ENCODE results near the gene GALP. TPM values are rescaled to one million over a fixed set of nuclear protein-coding genes. Genes with fewer than 3 reads are reported as not detected.

The GALP gene
- total RNA-seq, 5 donors from 2014 or later (not counting 1 experiment from before 2014, with no cell fraction given): not detected

DNA sequence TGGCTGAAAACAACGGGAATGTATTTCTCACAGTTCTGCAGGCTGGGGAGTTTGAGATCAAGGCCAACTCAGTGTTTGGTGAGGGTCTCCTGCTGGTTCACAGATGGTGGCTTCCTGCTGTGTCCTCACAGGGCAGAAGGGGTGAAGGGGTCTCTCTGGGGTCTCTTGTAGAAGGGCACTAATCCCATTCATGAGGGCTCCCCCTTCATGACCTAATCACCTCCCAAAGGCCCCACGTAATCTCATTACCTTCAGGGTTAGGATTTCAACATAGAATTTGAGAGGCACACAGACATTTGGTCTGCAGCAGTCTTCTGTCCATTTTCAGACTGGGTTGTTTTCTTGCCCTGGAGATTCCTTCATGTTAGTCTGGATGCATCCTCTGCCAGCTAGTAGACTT lies 23.2 kb upstream of the GALP start:
- Histone ChIP-seq H3K4me3 (ENCODE audit: control insufficient read depth in 1 of 2, extremely low read depth in 1 of 2, low read length in 1 of 2) (no peak overlapping the region), H3K9me3 (no peaks in the 10 kb centered on the region), H3K27me3 (replicated peaks in 1 of 2; ENCODE audit: control insufficient read depth in 2 of 2, extremely low read depth in 1 of 2, insufficient read depth in 2 of 2, low read length in 1 of 2) (no peaks in the 10 kb centered on the region), H3K36me3 (ENCODE audit: control insufficient read depth in 2 of 2, extremely low read depth in 1 of 2, insufficient read depth in 1 of 2, low read length in 1 of 2) (peaks cover 24 to 35% of the 10 kb centered on the region in 2 donors), H3K27ac (ENCODE audit: low read length) (no peak overlapping the region), H3K4me1 (ENCODE audit: control insufficient read depth in 1 of 2, extremely low read depth in 1 of 2, insufficient read depth in 2 of 2, low read length in 2 of 2) (peaks cover 0 to 8% of the 10 kb centered on the region in 2 experiments)
- ChIA-PET CTCF (interaction anchor here in 1 of 2 donors (0.6 kb wide), 1 partner anchor 82 kb away, joined by 4 read pairs; no protein-coding TSS in a partner anchor), POLR2A (no interaction called here)
- H3K27me3 Mint-ChIP-seq: no peaks in the 10 kb centered on the region
- DNase-seq (no peak), ATAC-seq (replicated peaks in 1 of 4) (no peak)
- H3K9me3 Mint-ChIP-seq: no peaks in the 10 kb centered on the region
- no peak overlapping the region for H3K4me3 Mint-ChIP-seq
- WGBS (ENCODE audit: insufficient coverage): 100% methylated on average over 1 of the region's 2 CpGs
- peaks cover 40% of the 10 kb centered on the region for H3K36me3 Mint-ChIP-seq
- H3K27ac Mint-ChIP-seq: peak overlapping the region in 1 of 2 donors; percentile 48
- H3K4me1 Mint-ChIP-seq: peaks cover 11 to 20% (median 15%) of the 10 kb centered on the region in 3 donors

- Mint-ChIP-seq H3K36me3 (peaks cover 46% of the 10 kb centered on the region), H3K9me3 (no peaks in the 10 kb centered on the region), H3K27ac (peak overlapping the region; percentile 0 to 84), H3K4me3 (no peak overlapping the region), H3K27me3 (no peaks in the 10 kb centered on the region), H3K4me1 (peaks cover 11 to 20% (median 15%) of the 10 kb centered on the region in 3 donors)
- H3K27ac ChIP-seq (ENCODE audit: low read length): no peak overlapping the region
- POLR2A ChIA-PET: interaction anchor here in 1 of 2 donors (0.6 kb wide), 1 partner anchor 43 kb away, joined by 3 read pairs; no protein-coding TSS in a partner anchor
- ATAC-seq (replicated peaks in 1 of 4) (no peak), DNase-seq (no peak)
- CTCF ChIA-PET: interaction anchor here in 1 of 2 donors (0.6 kb wide), 1 partner anchor 11 kb away, joined by 3 read pairs; no protein-coding TSS in a partner anchor
- no peaks in the 10 kb centered on the region for H3K27me3 ChIP-seq (replicated peaks in 1 of 2; ENCODE audit: control insufficient read depth in 2 of 2, extremely low read depth in 1 of 2, insufficient read depth in 2 of 2, low read length in 1 of 2)
- H3K9me3 ChIP-seq: no peaks in the 10 kb centered on the region
- no peak overlapping the region for H3K4me3 ChIP-seq (ENCODE audit: control insufficient read depth in 1 of 2, extremely low read depth in 1 of 2, low read length in 1 of 2)
- peaks cover 0 to 8% of the 10 kb centered on the region in 2 experiments for H3K4me1 ChIP-seq (ENCODE audit: control insufficient read depth in 1 of 2, extremely low read depth in 1 of 2, insufficient read depth in 2 of 2, low read length in 2 of 2)
- 42% methylated on average over 6 of the region's 6 CpGs for WGBS (ENCODE audit: insufficient coverage)
- peaks cover 22 to 35% of the 10 kb centered on the region in 2 donors for H3K36me3 ChIP-seq (ENCODE audit: control insufficient read depth in 2 of 2, extremely low read depth in 1 of 2, insufficient read depth in 1 of 2, low read length in 1 of 2)
Measured at GRCh38 chr19:56153507-56153906, 22.3 kb upstream of the GALP start.

DNA sequence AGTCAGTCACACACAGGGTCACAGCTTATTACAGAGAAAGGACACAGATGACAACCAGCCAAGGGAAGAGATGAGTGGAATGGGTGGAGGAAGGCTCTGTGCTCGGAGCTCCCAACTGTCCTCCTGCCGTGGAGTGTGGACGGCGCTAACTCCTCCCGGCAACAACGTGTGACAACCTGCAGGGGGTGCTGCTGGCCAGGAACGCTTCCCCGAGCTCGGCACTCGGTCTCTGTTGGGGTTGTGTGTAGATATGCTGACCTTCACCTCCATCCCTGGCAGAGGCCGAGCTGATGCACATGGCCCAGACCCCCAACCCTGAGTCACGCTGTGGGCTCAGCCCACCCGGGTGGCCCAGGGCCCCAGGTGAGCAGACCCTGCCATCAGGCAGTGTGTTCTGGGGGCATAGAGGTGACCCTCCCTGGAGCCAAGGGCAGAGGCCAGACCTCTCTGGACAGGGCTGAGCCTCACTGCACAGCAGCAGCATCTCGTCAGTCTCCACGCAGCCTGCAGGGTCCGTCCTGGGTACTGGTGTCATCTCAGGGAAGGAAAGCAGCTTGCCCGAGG lies 20.6 kb upstream of the GALP start:
- H3K9me3 Mint-ChIP-seq: no peaks in the 10 kb centered on the region
- no peaks in the 10 kb centered on the region for H3K27me3 ChIP-seq (replicated peaks in 1 of 2; ENCODE audit: control insufficient read depth in 2 of 2, extremely low read depth in 1 of 2, insufficient read depth in 2 of 2, low read length in 1 of 2)
- H3K27me3 Mint-ChIP-seq: no peaks in the 10 kb centered on the region
- peaks cover 32 to 41% of the 10 kb centered on the region in 2 donors for H3K36me3 ChIP-seq (ENCODE audit: control insufficient read depth in 2 of 2, extremely low read depth in 1 of 2, insufficient read depth in 1 of 2, low read length in 1 of 2)
- peaks cover 0 to 8% of the 10 kb centered on the region in 2 experiments for H3K4me1 ChIP-seq (ENCODE audit: control insufficient read depth in 1 of 2, extremely low read depth in 1 of 2, insufficient read depth in 2 of 2, low read length in 2 of 2)
- peaks cover 42% of the 10 kb centered on the region for H3K36me3 Mint-ChIP-seq
- H3K4me3 Mint-ChIP-seq: no peak overlapping the region
- H3K9me3 ChIP-seq: no peaks in the 10 kb centered on the region
- DNase-seq: no peak
- no peak for ATAC-seq (replicated peaks in 1 of 4)
- H3K27ac ChIP-seq (ENCODE audit: low read length): no peak overlapping the region
- no peak overlapping the region for H3K4me3 ChIP-seq (ENCODE audit: control insufficient read depth in 1 of 2, extremely low read depth in 1 of 2, low read length in 1 of 2)
- ChIA-PET CTCF (interaction anchor here in 1 of 2 donors (0.6 kb wide), 1 partner anchor 176 kb away, joined by 3 read pairs; no protein-coding TSS in a partner anchor), POLR2A (no interaction called here)
- WGBS (ENCODE audit: insufficient coverage): 96% methylated on average over 5 of the region's 17 CpGs
- H3K4me1 Mint-ChIP-seq: peaks cover 11 to 19% (median 12%) of the 10 kb centered on the region in 3 donors
- no peak overlapping the region for H3K27ac Mint-ChIP-seq

- DNase-seq (no peak), ATAC-seq (replicated peaks in 1 of 4) (no peak)
- H3K4me1 ChIP-seq (ENCODE audit: control insufficient read depth in 1 of 2, extremely low read depth in 1 of 2, insufficient read depth in 2 of 2, low read length in 2 of 2): peaks cover 0 to 8% of the 10 kb centered on the region in 2 experiments
- Mint-ChIP-seq H3K36me3 (peaks cover 40% of the 10 kb centered on the region), H3K4me3 (no peak overlapping the region), H3K4me1 (peaks cover 9 to 16% (median 11%) of the 10 kb centered on the region in 3 donors), H3K27me3 (no peaks in the 10 kb centered on the region), H3K27ac (no peak overlapping the region), H3K9me3 (no peaks in the 10 kb centered on the region)
- no peaks in the 10 kb centered on the region for H3K27me3 ChIP-seq (replicated peaks in 1 of 2; ENCODE audit: control insufficient read depth in 2 of 2, extremely low read depth in 1 of 2, insufficient read depth in 2 of 2, low read length in 1 of 2)
- H3K9me3 ChIP-seq: no peaks in the 10 kb centered on the region
- H3K27ac ChIP-seq (ENCODE audit: low read length): no peak overlapping the region
- 97% methylated on average over 11 of the region's 11 CpGs for WGBS (ENCODE audit: insufficient coverage)
- H3K4me3 ChIP-seq (ENCODE audit: control insufficient read depth in 1 of 2, extremely low read depth in 1 of 2, low read length in 1 of 2): no peak overlapping the region
- ChIA-PET CTCF (no interaction called here), POLR2A (no interaction called here)
- peaks cover 34 to 41% of the 10 kb centered on the region in 2 donors for H3K36me3 ChIP-seq (ENCODE audit: control insufficient read depth in 2 of 2, extremely low read depth in 1 of 2, insufficient read depth in 1 of 2, low read length in 1 of 2)
Measured at GRCh38 chr19:56156768-56157167, 19.0 kb upstream of the GALP start.

- no peak overlapping the region for H3K4me3 Mint-ChIP-seq
- Histone ChIP-seq H3K9me3 (no peaks in the 10 kb centered on the region), H3K4me3 (ENCODE audit: control insufficient read depth in 1 of 2, extremely low read depth in 1 of 2, low read length in 1 of 2) (no peak overlapping the region), H3K4me1 (ENCODE audit: control insufficient read depth in 1 of 2, extremely low read depth in 1 of 2, insufficient read depth in 2 of 2, low read length in 2 of 2) (peaks cover 0 to 7% of the 10 kb centered on the region in 2 experiments), H3K27me3 (replicated peaks in 1 of 2; ENCODE audit: control insufficient read depth in 2 of 2, extremely low read depth in 1 of 2, insufficient read depth in 2 of 2, low read length in 1 of 2) (peaks cover 0 to under 1% of the 10 kb centered on the region in 2 experiments), H3K36me3 (ENCODE audit: control insufficient read depth in 2 of 2, extremely low read depth in 1 of 2, insufficient read depth in 1 of 2, low read length in 1 of 2) (peaks cover 34 to 46% of the 10 kb centered on the region in 2 donors), H3K27ac (ENCODE audit: low read length) (no peak overlapping the region)
- H3K36me3 Mint-ChIP-seq: peaks cover 38% of the 10 kb centered on the region
- no peak overlapping the region for H3K27ac Mint-ChIP-seq
- DNase-seq (no peak), ATAC-seq (replicated peaks in 1 of 4) (no peak)
- 84% methylated on average over 16 of the region's 16 CpGs for WGBS (ENCODE audit: insufficient coverage)
- no peaks in the 10 kb centered on the region for H3K27me3 Mint-ChIP-seq
- H3K4me1 Mint-ChIP-seq: peaks cover 6 to 9% (median 7%) of the 10 kb centered on the region in 3 donors
- H3K9me3 Mint-ChIP-seq: no peaks in the 10 kb centered on the region
- ChIA-PET POLR2A (interaction anchor here in 1 of 2 donors (0.5 kb wide), 1 partner anchor 17 kb away, joined by 9 read pairs; the partner anchor contains the start of gene ZNF444), CTCF (no interaction called here)
Measured at GRCh38 chr19:56158170-56158757, 17.5 kb upstream of the GALP start.

- no peaks in the 10 kb centered on the region for H3K9me3 ChIP-seq
- Mint-ChIP-seq H3K27ac (no peak overlapping the region), H3K4me1 (peaks cover 0 to 6% (median 6%) of the 10 kb centered on the region in 3 donors), H3K27me3 (no peaks in the 10 kb centered on the region), H3K4me3 (no peak overlapping the region), H3K9me3 (no peaks in the 10 kb centered on the region), H3K36me3 (peaks cover 34% of the 10 kb centered on the region)
- POLR2A ChIA-PET: no interaction called here
- H3K4me1 ChIP-seq (ENCODE audit: control insufficient read depth in 1 of 2, extremely low read depth in 1 of 2, insufficient read depth in 2 of 2, low read length in 2 of 2): peaks cover 0 to under 1% of the 10 kb centered on the region in 2 experiments
- ATAC-seq (replicated peaks in 1 of 4) (no peak), DNase-seq (no peak)
- peaks cover 0 to 4% of the 10 kb centered on the region in 2 experiments for H3K27me3 ChIP-seq (replicated peaks in 1 of 2; ENCODE audit: control insufficient read depth in 2 of 2, extremely low read depth in 1 of 2, insufficient read depth in 2 of 2, low read length in 1 of 2)
- CTCF ChIA-PET: no interaction called here
- WGBS (ENCODE audit: insufficient coverage): 96% methylated on average over 8 of the region's 9 CpGs
- H3K4me3 ChIP-seq (ENCODE audit: control insufficient read depth in 1 of 2, extremely low read depth in 1 of 2, low read length in 1 of 2): no peak overlapping the region
- peaks cover 34 to 41% of the 10 kb centered on the region in 2 donors for H3K36me3 ChIP-seq (ENCODE audit: control insufficient read depth in 2 of 2, extremely low read depth in 1 of 2, insufficient read depth in 1 of 2, low read length in 1 of 2)
- H3K27ac ChIP-seq (ENCODE audit: low read length): no peak overlapping the region
Measured at GRCh38 chr19:56159009-56159559, 16.7 kb upstream of the GALP start.
